Activated T-cell treated with anti-CD3 and anti-CD28 coated beads, Interleukin-2, amount 50 U/mL, for 72 hours (primary cell): ENCODE measurements around the gene POTEH. TPM values are rescaled to one million over a fixed set of nuclear protein-coding genes. Genes with fewer than 3 reads are reported as not detected.
"Not testable (repeated sequence)": the region's sequence is repeated elsewhere in the genome, so short reads cannot be mapped to it uniquely, and the experiment has no call there.

Experiments
- ATAC-seq, 2 donors: fragments of 150-1000 bp; cut with Tn5 transposase; replicated peaks in 1 of 2; 2 replicates each; pipeline ENCODE4 v1.10.0; 2021; ENCODE audit warnings: moderate library complexity in 2 of 2, mild to moderate bottlenecking in 1 of 2
- DNase-seq, 2 donors: peaks; one replicate each; pipeline ENCODE4 v3.0.0; 2021 to 2022; ENCODE audit warnings: mixed read lengths in 1 of 2
- H3K27ac Mint-ChIP-seq: one replicate; pipeline ENCODE4 v1.8.0; 2022; ENCODE audit warnings: mild to moderate bottlenecking, moderate library complexity, mixed read lengths
- H3K27me3 Mint-ChIP-seq: one replicate; pipeline ENCODE4 v1.8.0; 2022; ENCODE audit warnings: low read depth, mixed read lengths
- H3K36me3 Mint-ChIP-seq, 2 donors: one replicate each; pipeline ENCODE4 v1.8.0; 2022; ENCODE audit warnings: mixed read lengths in 2 of 2, mild to moderate bottlenecking in 1 of 2; ENCODE audit not compliant: insufficient read depth in 2 of 2
- H3K4me1 Mint-ChIP-seq: one replicate; pipeline ENCODE4 v1.8.0; 2022; ENCODE audit warnings: low read depth, mixed read lengths
- H3K4me3 Mint-ChIP-seq, 2 donors: one replicate each; pipeline ENCODE4 v1.8.0; 2022; ENCODE audit warnings: mild to moderate bottlenecking in 2 of 2, mixed read lengths in 2 of 2, moderate library complexity in 2 of 2
- H3K9me3 Mint-ChIP-seq, 2 donors: one replicate each; pipeline ENCODE4 v1.8.0; 2022; ENCODE audit warnings: mixed read lengths in 2 of 2
- total RNA-seq, 2 donors: library from RNA; stranded (reverse); gene quantifications; one replicate each; pipeline ENCODE4 v1.2.3, GENCODE V29; 2022

Gene POTEH
- total RNA-seq, 2 donors from 2014 or later, result not detected

GRCh38 chr22:15687676-15688075 is 2.1 kb upstream of the POTEH start:
- H3K27me3 Mint-ChIP-seq, H3K27ac Mint-ChIP-seq, H3K4me3 Mint-ChIP-seq, H3K4me1 Mint-ChIP-seq, ATAC-seq, H3K36me3 Mint-ChIP-seq, DNase-seq, H3K9me3 Mint-ChIP-seq: not testable (repeated sequence)

- H3K4me3 Mint-ChIP-seq, H3K4me1 Mint-ChIP-seq, H3K27ac Mint-ChIP-seq, H3K9me3 Mint-ChIP-seq, DNase-seq, H3K27me3 Mint-ChIP-seq, ATAC-seq, H3K36me3 Mint-ChIP-seq: not testable (repeated sequence)
Measured at GRCh38 chr22:15688090-15688489, 1.7 kb upstream of the POTEH start.

GRCh38 chr22:15689012-15689748 is 646 bp upstream of the POTEH start:
- H3K9me3 Mint-ChIP-seq, result not testable (repeated sequence)

GRCh38 chr22:15713600-15713999 is 23.8 kb downstream of the POTEH start:
- not testable (repeated sequence) for DNase-seq, H3K4me1 Mint-ChIP-seq

More at GRCh38 chr22:15689012-15689748, 646 bp upstream of the POTEH start:
- not testable (repeated sequence) for H3K4me1 Mint-ChIP-seq, H3K4me3 Mint-ChIP-seq, H3K36me3 Mint-ChIP-seq, ATAC-seq, H3K27me3 Mint-ChIP-seq, DNase-seq, H3K27ac Mint-ChIP-seq

GRCh38 chr22:15714125-15714524 is 24.3 kb downstream of the POTEH start:
- not testable (repeated sequence) for ATAC-seq, H3K9me3 Mint-ChIP-seq, H3K4me1 Mint-ChIP-seq, H3K27ac Mint-ChIP-seq, H3K36me3 Mint-ChIP-seq, DNase-seq, H3K27me3 Mint-ChIP-seq, H3K4me3 Mint-ChIP-seq

More at GRCh38 chr22:15713600-15713999, 23.8 kb downstream of the POTEH start:
- not testable (repeated sequence) for ATAC-seq, H3K9me3 Mint-ChIP-seq, H3K4me3 Mint-ChIP-seq, H3K36me3 Mint-ChIP-seq, H3K27ac Mint-ChIP-seq, H3K27me3 Mint-ChIP-seq

GRCh38 chr22:15721884-15722283 is 32.1 kb downstream of the POTEH start:
- H3K27ac Mint-ChIP-seq, result not testable (repeated sequence)

GRCh38 chr22:15729209-15729917 is 39.5 kb downstream of the POTEH start:
- DNase-seq, H3K9me3 Mint-ChIP-seq, ATAC-seq, H3K36me3 Mint-ChIP-seq, H3K4me1 Mint-ChIP-seq, H3K27ac Mint-ChIP-seq, H3K27me3 Mint-ChIP-seq, H3K4me3 Mint-ChIP-seq: not testable (repeated sequence)

More at GRCh38 chr22:15721884-15722283, 32.1 kb downstream of the POTEH start:
- not testable (repeated sequence) for ATAC-seq, H3K9me3 Mint-ChIP-seq, H3K4me1 Mint-ChIP-seq, H3K36me3 Mint-ChIP-seq, H3K4me3 Mint-ChIP-seq, DNase-seq, H3K27me3 Mint-ChIP-seq

- not testable (repeated sequence) for ATAC-seq, H3K4me3 Mint-ChIP-seq, H3K9me3 Mint-ChIP-seq, H3K4me1 Mint-ChIP-seq, H3K27me3 Mint-ChIP-seq, DNase-seq, H3K27ac Mint-ChIP-seq, H3K36me3 Mint-ChIP-seq
Measured at GRCh38 chr22:15731023-15731422, 41.2 kb downstream of the POTEH start.

- H3K4me1 Mint-ChIP-seq, DNase-seq: not testable (repeated sequence)
Measured at GRCh38 chr22:15734411-15734810, 44.6 kb downstream of the POTEH start.

GRCh38 chr22:15738157-15738908 is 48.5 kb downstream of the POTEH start:
- not testable (repeated sequence) for H3K27ac Mint-ChIP-seq, H3K4me3 Mint-ChIP-seq, H3K36me3 Mint-ChIP-seq, H3K4me1 Mint-ChIP-seq, H3K9me3 Mint-ChIP-seq, DNase-seq, H3K27me3 Mint-ChIP-seq, ATAC-seq

More at GRCh38 chr22:15734411-15734810, 44.6 kb downstream of the POTEH start:
- not testable (repeated sequence) for H3K27ac Mint-ChIP-seq, H3K9me3 Mint-ChIP-seq, H3K27me3 Mint-ChIP-seq, ATAC-seq, H3K4me3 Mint-ChIP-seq, H3K36me3 Mint-ChIP-seq

- not testable (repeated sequence) for H3K4me1 Mint-ChIP-seq, H3K27ac Mint-ChIP-seq, H3K9me3 Mint-ChIP-seq, H3K27me3 Mint-ChIP-seq, ATAC-seq, H3K4me3 Mint-ChIP-seq, H3K36me3 Mint-ChIP-seq, DNase-seq
Measured at GRCh38 chr22:15738909-15739391, 49.1 kb downstream of the POTEH start.

GRCh38 chr22:15747636-15748323 is 58.0 kb downstream of the POTEH start:
- not testable (repeated sequence) for H3K27ac Mint-ChIP-seq, DNase-seq, H3K36me3 Mint-ChIP-seq, H3K9me3 Mint-ChIP-seq, H3K4me1 Mint-ChIP-seq, H3K27me3 Mint-ChIP-seq, ATAC-seq, H3K4me3 Mint-ChIP-seq
